Measurements from ENCODE around the gene CSGALNACT2. TPM values are rescaled to one million over a fixed set of nuclear protein-coding genes. Genes with fewer than 3 reads are reported as not detected.

CSGALNACT2 gene
- polyA plus RNA-seq, 3 donors = 4.4 to 19.3 (median 12.2) TPM

- 55 to 89% (median 63%) methylated on average over 1 of the region's 1 CpG for WGBS, 3 donors
- H3K27ac ChIP-seq (ENCODE audit: low read depth, low read length) = no peak overlapping the region
Observed at GRCh38 chr10:43121444-43121843, 16.8 kb upstream of the CSGALNACT2 start.

- no peak overlapping the region for H3K27ac ChIP-seq (ENCODE audit: low read depth, low read length)
- WGBS, 3 donors = 79 to 95% (median 94%) methylated on average over 4 of the region's 4 CpGs
Observed at GRCh38 chr10:43122096-43122495, 16.1 kb upstream of the CSGALNACT2 start.

- H3K27ac ChIP-seq (ENCODE audit: low read depth, low read length) = no peak overlapping the region
- WGBS, 3 donors = 82 to 95% (median 93%) methylated on average over 7 of the region's 7 CpGs
Observed at GRCh38 chr10:43122826-43123225, 15.4 kb upstream of the CSGALNACT2 start.

GRCh38 chr10:43123361-43124093, 14.7 kb upstream of the CSGALNACT2 start:
- WGBS, 3 donors = 83 to 91% (median 89%) methylated on average over 9 of the region's 9 CpGs
- H3K27ac ChIP-seq (ENCODE audit: low read depth, low read length) = no peak overlapping the region

GRCh38 chr10:43124094-43124521, 14.1 kb upstream of the CSGALNACT2 start:
- WGBS, 3 donors = 77 to 90% (median 88%) methylated on average over 6 of the region's 6 CpGs
- H3K27ac ChIP-seq (ENCODE audit: low read depth, low read length) = no peak overlapping the region

- 84 to 89% (median 89%) methylated on average over 9 of the region's 9 CpGs for WGBS, 3 donors
- H3K27ac ChIP-seq (ENCODE audit: low read depth, low read length) = no peak overlapping the region
Observed at GRCh38 chr10:43124574-43125273, 13.5 kb upstream of the CSGALNACT2 start.

GRCh38 chr10:43125274-43125845, 12.9 kb upstream of the CSGALNACT2 start:
- WGBS, 3 donors = 91 to 95% (median 93%) methylated on average over 8 of the region's 8 CpGs
- no peak overlapping the region for H3K27ac ChIP-seq (ENCODE audit: low read depth, low read length)

- WGBS, 3 donors = 81 to 90% (median 90%) methylated on average over 23 of the region's 23 CpGs
Observed at GRCh38 chr10:43125881-43126731, 12.1 kb upstream of the CSGALNACT2 start.

GRCh38 chr10:43126759-43127424, 11.4 kb upstream of the CSGALNACT2 start:
- no peak overlapping the region for H3K27ac ChIP-seq (ENCODE audit: low read depth, low read length)
- WGBS, 3 donors = 70 to 79% (median 72%) methylated on average over 7 of the region's 7 CpGs

More at GRCh38 chr10:43125881-43126731, 12.1 kb upstream of the CSGALNACT2 start:
- H3K27ac ChIP-seq (ENCODE audit: low read depth, low read length) = no peak overlapping the region

GRCh38 chr10:43127442-43127841, 10.8 kb upstream of the CSGALNACT2 start:
- 78 to 87% (median 84%) methylated on average over 9 of the region's 9 CpGs for WGBS, 3 donors

GRCh38 chr10:43128331-43128730, 9.9 kb upstream of the CSGALNACT2 start:
- 73 to 87% (median 84%) methylated on average over 8 of the region's 8 CpGs for WGBS, 3 donors
- H3K27ac ChIP-seq (ENCODE audit: low read depth, low read length) = no peak overlapping the region

More at GRCh38 chr10:43127442-43127841, 10.8 kb upstream of the CSGALNACT2 start:
- H3K27ac ChIP-seq (ENCODE audit: low read depth, low read length) = no peak overlapping the region

GRCh38 chr10:43128958-43129706, 9.1 kb upstream of the CSGALNACT2 start:
- 73 to 89% (median 74%) methylated on average over 6 of the region's 6 CpGs for WGBS, 3 donors
- H3K27ac ChIP-seq (ENCODE audit: low read depth, low read length) = no peak overlapping the region

- 75 to 85% (median 79%) methylated on average over 18 of the region's 18 CpGs for WGBS, 3 donors
Observed at GRCh38 chr10:43130770-43131171, 7.5 kb upstream of the CSGALNACT2 start.

GRCh38 chr10:43131256-43131655, 7.0 kb upstream of the CSGALNACT2 start:
- WGBS, 3 donors = 87 to 89% (median 89%) methylated on average over 11 of the region's 11 CpGs
- no peak overlapping the region for H3K27ac ChIP-seq (ENCODE audit: low read depth, low read length)

More at GRCh38 chr10:43130770-43131171, 7.5 kb upstream of the CSGALNACT2 start:
- no peak overlapping the region for H3K27ac ChIP-seq (ENCODE audit: low read depth, low read length)

GRCh38 chr10:43131906-43132305, 6.3 kb upstream of the CSGALNACT2 start:
- WGBS, 3 donors = 88 to 96% (median 93%) methylated on average over 6 of the region's 6 CpGs
- H3K27ac ChIP-seq (ENCODE audit: low read depth, low read length) = no peak overlapping the region

- 62 to 76% (median 70%) methylated on average over 3 of the region's 3 CpGs for WGBS, 3 donors
Observed at GRCh38 chr10:43132867-43133787, 5.1 kb upstream of the CSGALNACT2 start.

More at GRCh38 chr10:43132867-43133787, 5.1 kb upstream of the CSGALNACT2 start:
- no peak overlapping the region for H3K27ac ChIP-seq (ENCODE audit: low read depth, low read length)

Data from adipose tissue (tissue), 3 donors.